Activated CD4-positive, alpha-beta T cell treated with anti-CD3 and anti-CD28 coated beads, Interleukin-2, amount 10 ng/mL, durations not matched to agents 24 days and 14 days (primary cell): Measurements from ENCODE around the gene GRIK4. TPM values are rescaled to one million over a fixed set of nuclear protein-coding genes. Genes with fewer than 3 reads are reported as not detected.

ENCODE experiments used
- DNase-seq: peaks from one replicate; pipeline ENCODE4 v3.0.0; 2022
- H3K27ac Mint-ChIP-seq: one replicate; pipeline ENCODE4 v1.8.0; 2022; ENCODE audit warnings: mild to moderate bottlenecking, mixed read lengths
- H3K27me3 Mint-ChIP-seq: one replicate; pipeline ENCODE4 v1.8.0; 2022; ENCODE audit warnings: mixed read lengths
- H3K36me3 Mint-ChIP-seq: one replicate; pipeline ENCODE4 v1.8.0; 2022; ENCODE audit warnings: low read depth, mild to moderate bottlenecking, mixed read lengths
- H3K4me1 Mint-ChIP-seq: one replicate; pipeline ENCODE4 v1.8.0; 2021; ENCODE audit warnings: mixed read lengths
- H3K4me3 Mint-ChIP-seq: one replicate; pipeline ENCODE4 v1.8.0; 2022; ENCODE audit warnings: mild to moderate bottlenecking, moderate library complexity, mixed read lengths
- H3K9me3 Mint-ChIP-seq: one replicate; pipeline ENCODE4 v1.8.0; 2021; ENCODE audit warnings: mixed read lengths
- intact Hi-C: fragments of 100-400 bp; cut with micrococcal nuclease; formaldehyde crosslinking; loops from one replicate; pipeline ENCODE4 v1.15.1; 2023
- total RNA-seq: library from RNA; stranded (reverse); gene quantifications from 2 replicates; pipeline ENCODE4 v1.2.3, GENCODE V29; 2022

GRIK4 gene
- total RNA-seq, 1 donor from 2014 or later = 0.09 TPM

GRCh38 chr11:121037016-121037415 is 525.5 kb downstream of the GRIK4 start:
- no peak for DNase-seq
- Mint-ChIP-seq H3K36me3 (peaks cover 1% of the 10 kb centered on the region), H3K27me3 (peaks cover 2% of the 10 kb centered on the region), H3K4me1 (peaks cover 23% of the 10 kb centered on the region), H3K4me3 (no peak overlapping the region), H3K27ac (no peak overlapping the region), H3K9me3 (no peaks in the 10 kb centered on the region)
- intact Hi-C loops = no loop called here

Other genes starting within 250 kb of the GRIK4 start
- gene TLCD5, start 186.4 kb upstream of the GRIK4 start, total RNA-seq = 0.76 and 1.2 TPM in 2 replicates
- 20.0 and 20.3 TPM in 2 replicates for gene ARHGEF12, start 175.3 kb upstream of the GRIK4 start, total RNA-seq